B cell (primary cell): ENCODE measurements around the gene TCF3. TPM values are rescaled to one million over a fixed set of nuclear protein-coding genes. Genes with fewer than 3 reads are reported as not detected.

ENCODE experiments used
- ATAC-seq: fragments of 200-7000 bp; cut with Tn5 transposase; one replicate; pipeline ENCODE4 v1.10.0; 2021; ENCODE audit warnings: low read depth, mild to moderate bottlenecking, moderate number of reproducible peaks, moderate library complexity
- CTCF ChIA-PET: fragments of 350-600 bp; sonication (Branson Sonifier 250); formaldehyde crosslinking; loops from one replicate; lab custom pipeline; 2021; ENCODE audit warnings: antibody characterized with exemption, inconsistent platforms; lab: Charles Lee
- POLR2A ChIA-PET: fragments of 350-600 bp; sonication (Branson Sonifier 250); formaldehyde crosslinking; loops from one replicate; lab custom pipeline; 2021; ENCODE audit warnings: antibody characterized with exemption; lab: Charles Lee
- DNase-seq: peaks from one replicate; pipeline ENCODE4 v3.0.0; 2013
- H2AFZ ChIP-seq: 2 replicates; pipeline ENCODE4 v1.6.1; 2012; ENCODE audit warnings: mild to moderate bottlenecking, low read depth, low read length; ENCODE audit not compliant: insufficient read depth, poor library complexity, severe bottlenecking
- H3K27ac ChIP-seq, 2 donors: 1 replicate in 1 of 2; 2 replicates in 1 of 2; pipeline ENCODE4 v1.5.1; 2012 to 2013; ENCODE audit warnings: low read length in 2 of 2, mild to moderate bottlenecking in 2 of 2, moderate library complexity in 1 of 2
- H3K27me3 ChIP-seq, 4 experiments: fragments of 200-600 bp in 1 of 4; sonication (generic) in 1 of 4; replicated peaks in 1 of 4; 1 replicate in 2 of 4; 2 replicates in 2 of 4; pipeline versions ENCODE4 v1.6.1 to v1.7.0; 2013 to 2016; ENCODE audit warnings: low read length in 3 of 4, mild to moderate bottlenecking in 2 of 4, mixed read lengths in 1 of 4, moderate library complexity in 1 of 4; ENCODE audit not compliant: insufficient read depth in 4 of 4, control insufficient read depth in 3 of 4; ENCODE audit errors: control extremely low read depth in 1 of 4
- H3K36me3 ChIP-seq, 2 experiments: replicated peaks in 1 of 2; 1 replicate in 1 of 2; 2 replicates in 1 of 2; pipeline versions ENCODE4 v1.6.1 to v1.7.1; 2013; ENCODE audit warnings: low read length in 1 of 2; ENCODE audit not compliant: insufficient read depth in 2 of 2, control insufficient read depth in 1 of 2; ENCODE audit errors: control extremely low read depth in 1 of 2, extremely low read depth in 1 of 2
- H3K4me1 ChIP-seq, 2 donors: fragments of 200-600 bp in 1 of 2; sonication (generic) in 1 of 2; 1 replicate in 1 of 2; 2 replicates in 1 of 2; pipeline versions ENCODE4 v1.5.1 to v1.6.1; 2013 to 2017; ENCODE audit warnings: low read length in 2 of 2; ENCODE audit not compliant: control insufficient read depth in 2 of 2, insufficient read depth in 2 of 2
- H3K4me2 ChIP-seq: replicated peaks from 2 replicates; pipeline ENCODE3; 2012; ENCODE audit warnings: mild to moderate bottlenecking, low read depth, low read length; ENCODE audit not compliant: poor library complexity, severe bottlenecking
- H3K4me3 ChIP-seq, 5 experiments: fragments of 200-600 bp in 1 of 5; sonication (generic) in 1 of 5; 1 replicate in 3 of 5; 2 replicates in 2 of 5; pipeline versions ENCODE4 v1.5.1 to v1.7.0; 2011 to 2016; ENCODE audit warnings: low read length in 4 of 5, mild to moderate bottlenecking in 4 of 5, low read depth in 2 of 5, control low read depth in 1 of 5, moderate library complexity in 1 of 5; ENCODE audit not compliant: insufficient read depth in 1 of 5; ENCODE audit errors: control extremely low read depth in 1 of 5, extremely low read depth in 1 of 5
- H3K79me2 ChIP-seq: fragments of 200-600 bp; sonication (generic); one replicate; pipeline ENCODE4 v1.6.0; 2016; ENCODE audit warnings: low read length; ENCODE audit not compliant: control insufficient read depth, insufficient read depth
- H3K9ac ChIP-seq: fragments of 200-600 bp; sonication (generic); 2 replicates; pipeline ENCODE4 v1.6.1; 2017; ENCODE audit warnings: mild to moderate bottlenecking, low read length, moderate library complexity
- H3K9me3 ChIP-seq, 3 donors: one replicate each; pipeline versions ENCODE4 v1.6.1 to v1.7.1; 2013; ENCODE audit warnings: low read length in 2 of 3; ENCODE audit not compliant: control insufficient read depth in 2 of 3, insufficient read depth in 1 of 3; ENCODE audit errors: control extremely low read depth in 1 of 3
- H4K20me1 ChIP-seq: 2 replicates; pipeline ENCODE4 v1.6.0; 2012; ENCODE audit warnings: mild to moderate bottlenecking, low read length; ENCODE audit not compliant: insufficient read depth, control insufficient read depth, poor library complexity, severe bottlenecking
- H3K27ac Mint-ChIP-seq: one replicate; pipeline ENCODE4 v1.8.0; 2021; ENCODE audit warnings: mixed read lengths
- H3K27me3 Mint-ChIP-seq: one replicate; pipeline ENCODE4 v1.8.0; 2021; ENCODE audit warnings: mixed read lengths
- H3K4me1 Mint-ChIP-seq: one replicate; pipeline ENCODE4 v1.8.0; 2021; ENCODE audit warnings: mixed read lengths
- H3K4me3 Mint-ChIP-seq: one replicate; pipeline ENCODE4 v1.8.0; 2021; ENCODE audit warnings: mixed read lengths
- H3K9me3 Mint-ChIP-seq: one replicate; pipeline ENCODE4 v1.8.0; 2022; ENCODE audit warnings: mixed read lengths; ENCODE audit not compliant: insufficient read depth
- EZH2 ChIP-seq: IDR thresholded peaks from 2 replicates; pipeline ENCODE4 v1.6.1; 2012; ENCODE audit warnings: borderline replicate concordance, low read depth, mild to moderate bottlenecking, moderate library complexity, low read length; ENCODE audit not compliant: insufficient read depth, poor library complexity, severe bottlenecking
- WGBS: methylation state at CpG from one replicate; pipeline ENCODE4 v1.1.5; 2013; ENCODE audit warnings: missing lambda C conversion rate; ENCODE audit not compliant: insufficient coverage; 5-methylcytosine and 5-hydroxymethylcytosine counted together
- intact Hi-C: fragments of 100-400 bp; cut with micrococcal nuclease; formaldehyde crosslinking; loops from one replicate; pipeline ENCODE4 v1.10.0; 2022
- polyA plus RNA-seq: library from polyadenylated mRNA; depleted of rRNA; stranded (reverse); fragments of >200 nt; gene quantifications from 2 replicates; pipeline ENCODE4 v1.2.3, GENCODE V29; 2012
- total RNA-seq, 2 donors: library from RNA; stranded (reverse); fragments of 120-200 nt in 1 of 2; gene quantifications; 1 replicate in 1 of 2; 2 replicates in 1 of 2; pipeline versions ENCODE4 v1.2.3 to v1.2.4, GENCODE V29; 2013 to 2022
- TF ChIP-seq, protein P1 (sequence below): fragments of 200-600 bp; IDR thresholded peaks from one replicate; pipeline ENCODE4 v1.8.0; 2022; ENCODE audit warnings: antibody characterized with exemption, mild to moderate bottlenecking

TCF3 gene
- total and polyA plus RNA-seq, 2 donors (not counting 1 experiment from before 2014, with no cell fraction given), result 278 to 588 TPM

DNA sequence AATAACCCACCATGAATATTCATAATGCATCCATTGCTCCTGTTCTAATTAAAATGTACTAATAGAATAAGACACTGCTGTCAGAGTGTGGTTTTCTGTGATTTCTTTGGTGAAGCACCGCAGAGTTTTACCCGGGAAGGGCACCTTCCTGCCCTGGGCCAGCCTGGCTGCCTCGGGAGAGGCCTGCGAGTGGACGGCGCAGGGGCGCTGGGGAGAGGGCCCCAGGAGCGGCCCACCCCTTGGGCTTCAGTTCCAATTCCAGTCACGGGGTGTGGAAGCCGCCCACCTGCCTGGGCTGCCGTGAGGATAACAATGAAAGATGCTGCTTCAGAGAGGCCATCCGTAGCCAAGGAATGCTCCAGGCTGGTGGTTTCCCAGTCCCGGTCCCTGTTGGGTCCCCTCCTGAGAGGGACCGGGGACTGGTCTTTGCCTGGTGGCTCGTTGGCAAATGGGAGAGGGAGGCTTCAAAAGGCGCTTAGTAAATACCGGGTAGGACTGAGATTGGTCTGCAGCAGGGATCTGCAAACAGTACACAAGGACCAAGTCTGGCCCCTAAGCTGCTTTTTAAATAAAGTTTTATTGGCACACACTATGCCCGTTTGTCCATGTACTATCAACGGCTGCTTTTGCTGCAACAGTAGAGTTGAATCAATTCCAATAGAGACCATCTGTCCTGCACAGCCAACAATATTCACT lies 18.0 kb downstream of the TCF3 start:
- 94% methylated on average over 18 of the region's 19 CpGs for WGBS
- H3K9ac ChIP-seq, result no peak overlapping the region
- Mint-ChIP-seq H3K27me3 (no peaks in the 10 kb centered on the region), H3K9me3 (no peaks in the 10 kb centered on the region), H3K4me1 (peaks cover 7% of the 10 kb centered on the region), H3K27ac (no peak overlapping the region), H3K4me3 (no peak overlapping the region)
- no peak overlapping the region for H3K4me2 ChIP-seq
- intact Hi-C loops, result no loop called here
- H2AFZ ChIP-seq, result no peak overlapping the region
- peaks cover 96% of the 10 kb centered on the region for H3K79me2 ChIP-seq
- TF ChIP-seq, protein P1, sequence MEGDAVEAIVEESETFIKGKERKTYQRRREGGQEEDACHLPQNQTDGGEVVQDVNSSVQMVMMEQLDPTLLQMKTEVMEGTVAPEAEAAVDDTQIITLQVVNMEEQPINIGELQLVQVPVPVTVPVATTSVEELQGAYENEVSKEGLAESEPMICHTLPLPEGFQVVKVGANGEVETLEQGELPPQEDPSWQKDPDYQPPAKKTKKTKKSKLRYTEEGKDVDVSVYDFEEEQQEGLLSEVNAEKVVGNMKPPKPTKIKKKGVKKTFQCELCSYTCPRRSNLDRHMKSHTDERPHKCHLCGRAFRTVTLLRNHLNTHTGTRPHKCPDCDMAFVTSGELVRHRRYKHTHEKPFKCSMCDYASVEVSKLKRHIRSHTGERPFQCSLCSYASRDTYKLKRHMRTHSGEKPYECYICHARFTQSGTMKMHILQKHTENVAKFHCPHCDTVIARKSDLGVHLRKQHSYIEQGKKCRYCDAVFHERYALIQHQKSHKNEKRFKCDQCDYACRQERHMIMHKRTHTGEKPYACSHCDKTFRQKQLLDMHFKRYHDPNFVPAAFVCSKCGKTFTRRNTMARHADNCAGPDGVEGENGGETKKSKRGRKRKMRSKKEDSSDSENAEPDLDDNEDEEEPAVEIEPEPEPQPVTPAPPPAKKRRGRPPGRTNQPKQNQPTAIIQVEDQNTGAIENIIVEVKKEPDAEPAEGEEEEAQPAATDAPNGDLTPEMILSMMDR, result no peak
- TF ChIP-seq EZH2, result no peak
- H3K27me3 ChIP-seq, result no peaks in the 10 kb centered on the region
- H3K36me3 ChIP-seq, result peaks cover 1 to 89% of the 10 kb centered on the region in 2 experiments
- no peak overlapping the region for H3K4me3 ChIP-seq
- ChIA-PET CTCF (interaction anchor here (0.9 to 1.0 kb wide), 2 partner anchors 9 to 36 kb away, joined by 3 read pairs; no protein-coding TSS in a partner anchor), POLR2A (interaction anchor here (0.6 kb wide), 1 partner anchor 24 kb away, joined by 4 read pairs; no protein-coding TSS in a partner anchor)
- ATAC-seq (no peak), DNase-seq (no peak)
- H3K4me1 ChIP-seq, result no peaks in the 10 kb centered on the region
- peaks cover 100% of the 10 kb centered on the region for H4K20me1 ChIP-seq
- H3K27ac ChIP-seq, result no peak overlapping the region
- peaks cover 0 to 6% (median 0%) of the 10 kb centered on the region in 3 donors for H3K9me3 ChIP-seq

DNA sequence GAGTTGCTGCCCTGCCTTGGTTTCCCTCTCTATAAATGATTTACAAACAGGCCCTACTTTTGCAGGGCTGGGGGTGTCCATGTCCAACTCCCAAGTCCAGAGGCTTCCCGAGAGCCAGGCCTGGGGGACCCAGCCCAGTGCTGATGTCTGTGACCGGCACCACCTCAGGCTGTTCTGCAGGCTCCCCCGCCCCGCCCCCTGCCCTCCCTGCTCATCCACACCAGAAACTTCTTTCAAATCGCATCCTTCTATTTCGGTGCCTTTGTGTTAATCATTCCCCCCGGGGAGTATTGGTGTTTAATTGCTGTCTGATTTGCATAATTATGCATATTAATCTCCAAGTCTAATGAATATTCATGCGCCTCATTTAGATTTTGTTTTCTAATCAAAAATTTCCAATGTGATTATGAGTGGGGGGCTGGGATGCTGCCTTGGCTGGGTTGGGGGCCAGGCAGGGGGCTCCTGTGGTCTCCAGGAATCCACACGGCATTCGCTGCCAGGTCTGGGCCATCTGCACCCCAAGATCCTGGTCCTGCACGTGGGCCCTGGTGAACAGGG lies 19.1 kb downstream of the TCF3 start:
- Histone ChIP-seq H3K4me2 (no peak overlapping the region), H3K27ac (no peak overlapping the region), H3K9me3 (peaks cover 0 to 6% (median 0%) of the 10 kb centered on the region in 3 donors), H4K20me1 (peaks cover 96% of the 10 kb centered on the region), H3K4me3 (no peak overlapping the region), H3K4me1 (no peaks in the 10 kb centered on the region), H3K27me3 (no peaks in the 10 kb centered on the region), H3K36me3 (peaks cover under 1 to 84% of the 10 kb centered on the region in 2 experiments), H3K79me2 (peaks cover 91% of the 10 kb centered on the region), H2AFZ (no peak overlapping the region), H3K9ac (no peak overlapping the region)
- H3K9me3 Mint-ChIP-seq, result no peaks in the 10 kb centered on the region
- intact Hi-C loops, result no loop called here
- no peak overlapping the region for H3K4me3 Mint-ChIP-seq
- DNase-seq, result no peak
- 97% methylated on average over 3 of the region's 11 CpGs for WGBS
- TF ChIP-seq, protein P1, result no peak
- no peak for TF ChIP-seq EZH2
- H3K4me1 Mint-ChIP-seq, result peaks cover 3% of the 10 kb centered on the region
- H3K27ac Mint-ChIP-seq, result no peak overlapping the region
- no peaks in the 10 kb centered on the region for H3K27me3 Mint-ChIP-seq
- CTCF ChIA-PET, result interaction anchor here (1.4 kb wide), 1 partner anchor 39 kb away, joined by 3 read pairs; no protein-coding TSS in a partner anchor
- POLR2A ChIA-PET, result no interaction called here
- ATAC-seq, result no peak
